ENCODE measurements around the gene ADPRH.
"Not testable (repeated sequence)": the region's sequence is repeated elsewhere in the genome, so short reads cannot be mapped to it uniquely, and the experiment has no call there.

The ADPRH gene

GRCh38 chr3:119579366-119580066 is at the start of gene ADPRH:
Gene ADPRH (plus strand): TSS chr3:119579492. CDS start chr3:119582170, 2,678 bp downstream.
- peak; percentile 2 for DNase-seq

DNA sequence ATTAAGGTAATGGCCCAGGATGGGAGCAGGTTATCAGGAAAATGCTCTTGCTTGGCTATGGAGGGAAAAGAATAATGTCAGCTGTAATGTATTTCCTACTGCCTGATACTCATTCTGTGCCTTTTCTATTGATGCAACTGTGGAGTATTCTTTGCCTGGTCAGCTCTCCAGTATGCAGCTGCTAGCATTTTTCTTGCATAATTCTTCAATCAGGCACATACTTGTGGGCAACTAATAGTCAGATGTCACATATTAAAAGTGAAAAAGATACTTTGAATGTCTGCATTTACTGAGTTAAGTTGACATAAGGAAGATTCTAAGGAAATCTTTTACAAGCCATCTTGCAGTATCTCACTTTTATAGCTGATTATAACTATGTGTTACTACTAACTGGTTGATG is 49.4 kb upstream of the ADPRH start:
- DNase-seq, result no peak

DNA sequence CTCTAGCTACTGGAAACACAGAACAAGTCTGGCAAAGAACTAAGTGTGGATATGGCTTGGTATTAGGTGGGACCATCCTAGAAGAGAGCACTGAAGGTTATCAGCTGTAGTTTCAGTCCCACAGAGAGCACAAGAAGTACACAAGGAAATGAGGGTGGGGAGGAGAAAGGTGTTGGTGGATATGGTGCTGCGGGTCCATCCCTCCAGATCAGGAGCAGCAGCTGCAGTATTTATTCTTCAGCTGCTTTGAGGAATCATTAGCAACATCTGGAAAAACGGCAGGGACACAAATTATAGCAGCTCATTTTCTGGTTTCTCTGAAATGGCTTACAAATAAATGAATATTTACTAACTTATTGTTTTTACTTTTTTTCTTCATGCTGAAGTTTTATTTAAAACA is 48.8 kb upstream of the ADPRH start:
- no peak for DNase-seq

- DNase-seq, result no peak
Measured at GRCh38 chr3:119531151-119531550, 48.1 kb upstream of the ADPRH start.

DNA sequence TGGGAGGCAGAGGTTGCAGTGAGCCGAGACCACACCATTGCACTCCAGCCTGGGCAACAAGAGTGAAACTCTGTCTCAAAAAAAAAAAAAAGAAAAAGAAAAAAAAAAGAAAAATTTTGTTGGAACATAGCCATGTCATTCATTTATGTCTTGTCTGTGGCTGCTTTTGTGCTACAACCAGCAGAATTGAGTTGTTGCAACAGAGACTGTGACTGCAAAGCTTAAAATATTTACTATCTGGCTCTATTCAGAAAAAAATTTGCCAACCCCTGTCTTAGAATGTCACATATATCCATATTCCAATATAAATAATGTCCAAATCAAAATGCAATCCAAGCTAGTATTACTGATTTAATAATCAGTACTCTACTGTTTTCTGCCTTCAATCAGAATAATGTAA is 45.0 kb upstream of the ADPRH start:
- no peak for DNase-seq

DNA sequence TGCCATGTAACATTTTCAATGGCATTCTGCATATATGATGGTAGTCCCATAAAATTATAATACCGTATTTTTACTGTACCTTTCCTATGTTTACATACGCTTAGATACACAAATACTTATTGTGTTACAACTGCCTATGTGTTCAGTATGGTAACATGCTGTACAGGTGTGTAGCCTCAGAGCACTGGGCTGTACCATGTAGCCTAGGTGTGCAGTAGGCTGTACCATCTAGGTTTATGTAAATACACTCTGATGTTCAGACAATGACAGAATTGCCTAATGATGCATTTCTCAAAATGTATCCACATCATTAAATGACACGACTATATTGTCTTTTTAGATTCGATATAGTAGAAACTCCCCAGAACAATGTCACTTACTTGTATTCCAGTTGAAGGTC is 42.5 kb upstream of the ADPRH start:
- no peak for DNase-seq

DNA sequence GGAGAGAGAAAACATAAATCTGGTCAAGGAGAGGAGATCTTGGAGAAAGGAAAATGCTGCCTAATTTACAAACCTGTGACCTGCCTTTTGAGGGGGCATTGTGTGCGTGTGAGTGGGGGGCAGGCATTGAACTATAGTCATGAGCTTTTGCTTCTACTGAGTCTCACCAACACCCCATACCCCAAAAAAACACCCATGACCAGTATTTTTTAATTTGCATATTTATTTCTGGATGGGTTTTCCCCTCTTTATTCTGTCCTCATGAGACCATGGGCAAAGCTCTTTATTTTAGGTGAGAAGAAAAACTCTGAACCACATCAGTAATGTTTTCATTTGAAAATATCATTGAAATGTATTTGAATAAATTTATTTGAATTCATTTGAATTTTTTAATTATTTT is 40.5 kb upstream of the ADPRH start:
- DNase-seq, result no peak

GRCh38 chr3:119541547-119541946 is 37.7 kb upstream of the ADPRH start:
- no peak for DNase-seq

DNA sequence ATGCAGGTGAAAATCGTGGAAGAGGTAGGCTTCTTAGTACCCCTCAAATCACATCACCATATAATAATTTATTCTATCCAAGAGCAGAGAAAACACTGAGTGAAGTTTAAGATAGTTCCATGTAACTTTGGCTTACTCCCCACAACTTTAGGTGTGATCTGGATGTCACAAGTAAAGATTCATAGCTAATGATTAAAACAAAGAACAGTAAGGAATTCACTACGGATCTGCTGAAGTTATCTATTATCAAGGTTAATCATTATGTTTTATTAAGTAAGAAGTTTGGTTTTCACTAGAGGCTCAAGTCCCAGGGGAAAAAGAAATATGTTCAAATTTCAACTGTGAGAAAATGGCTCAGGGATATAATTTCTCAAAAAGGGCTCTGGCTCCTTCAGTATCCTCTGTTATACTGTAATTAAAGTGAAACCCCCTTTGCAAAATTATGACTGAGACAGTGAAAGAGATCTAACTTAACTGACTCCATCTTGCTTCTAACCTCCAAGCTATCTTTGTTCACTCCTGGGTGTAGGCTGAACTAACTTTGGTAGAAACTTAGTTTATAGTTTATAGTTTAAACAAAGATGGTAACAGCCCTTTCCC is 37.0 kb upstream of the ADPRH start:
- no peak for DNase-seq

GRCh38 chr3:119543147-119543546 is 36.1 kb upstream of the ADPRH start:
- DNase-seq, result no peak

- no peak for DNase-seq
Measured at GRCh38 chr3:119547227-119547626, 32.1 kb upstream of the ADPRH start.

DNA sequence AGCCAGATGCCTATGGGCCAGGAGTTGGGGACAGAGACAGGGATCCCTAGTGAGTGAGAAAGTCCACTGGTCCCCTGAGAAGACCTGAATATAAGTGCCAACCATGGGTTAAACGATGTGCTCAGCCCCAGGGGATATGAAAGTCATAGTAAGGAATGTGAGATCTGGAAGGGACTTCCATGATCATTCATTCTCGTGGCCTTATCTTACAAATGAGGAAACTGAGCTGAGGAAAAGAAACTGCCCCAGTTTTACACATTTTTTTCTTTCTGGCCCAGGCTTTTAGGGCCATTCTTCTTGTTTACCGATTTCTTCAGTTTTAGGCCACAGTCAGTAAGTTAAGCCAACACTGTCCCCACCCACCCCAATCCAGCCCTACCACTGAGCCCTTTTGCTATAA is 31.0 kb upstream of the ADPRH start:
- no peak for DNase-seq

DNA sequence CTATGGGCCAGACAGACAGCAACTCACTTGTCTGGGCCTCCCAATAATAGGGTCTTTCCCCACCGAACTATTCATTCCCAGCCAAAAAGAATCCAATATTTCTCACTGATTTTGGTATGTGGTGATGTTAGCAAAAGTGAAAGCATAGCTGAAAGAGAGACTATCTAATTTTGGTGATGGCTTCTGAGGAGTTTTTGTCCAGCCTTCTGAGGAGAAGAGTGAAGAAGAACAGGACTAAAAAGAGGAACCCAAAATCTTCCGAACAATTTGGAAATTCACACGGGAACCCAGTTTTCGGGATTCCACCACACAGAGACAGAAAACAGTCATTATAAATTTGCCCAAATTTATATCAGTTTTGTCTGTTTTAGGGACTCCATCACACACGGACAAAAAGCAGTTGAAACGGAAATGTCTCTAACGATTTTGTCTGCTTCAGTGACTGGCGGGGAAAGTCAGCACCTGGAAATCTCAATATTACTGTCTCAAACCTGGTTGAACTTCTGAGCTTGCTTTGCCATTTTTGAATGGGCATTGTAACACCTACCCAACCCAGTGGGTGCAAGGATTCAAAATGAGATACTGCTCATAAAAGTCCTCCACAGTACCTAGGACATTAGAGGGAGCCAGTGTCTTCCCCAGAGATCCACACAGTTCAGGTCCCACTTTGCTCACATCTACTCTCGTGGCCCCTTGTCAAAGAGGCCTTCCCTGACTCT is 28.9 kb upstream of the ADPRH start:
- DNase-seq, result no peak

- no peak for DNase-seq
Measured at GRCh38 chr3:119551598-119551997, 27.7 kb upstream of the ADPRH start.

DNA sequence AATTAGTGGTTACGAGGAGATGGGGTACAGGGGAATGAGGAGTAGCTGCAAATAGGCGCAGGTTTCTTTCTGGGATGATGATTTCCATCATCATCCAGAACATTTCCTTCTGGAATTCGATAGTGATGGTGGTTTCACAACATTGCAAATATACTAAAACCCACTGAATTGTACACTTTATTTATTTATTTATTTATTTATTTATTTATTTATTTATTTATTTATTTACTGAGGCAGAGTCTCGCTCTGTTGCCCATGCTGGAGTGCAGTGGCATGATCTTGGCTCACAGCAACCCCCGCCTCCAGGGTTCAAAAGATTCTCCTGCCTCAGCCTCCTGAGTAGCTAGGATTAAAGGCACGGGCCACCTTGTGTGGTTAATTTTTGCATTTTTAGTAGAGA is 26.4 kb upstream of the ADPRH start:
- not testable (repeated sequence) for DNase-seq

DNA sequence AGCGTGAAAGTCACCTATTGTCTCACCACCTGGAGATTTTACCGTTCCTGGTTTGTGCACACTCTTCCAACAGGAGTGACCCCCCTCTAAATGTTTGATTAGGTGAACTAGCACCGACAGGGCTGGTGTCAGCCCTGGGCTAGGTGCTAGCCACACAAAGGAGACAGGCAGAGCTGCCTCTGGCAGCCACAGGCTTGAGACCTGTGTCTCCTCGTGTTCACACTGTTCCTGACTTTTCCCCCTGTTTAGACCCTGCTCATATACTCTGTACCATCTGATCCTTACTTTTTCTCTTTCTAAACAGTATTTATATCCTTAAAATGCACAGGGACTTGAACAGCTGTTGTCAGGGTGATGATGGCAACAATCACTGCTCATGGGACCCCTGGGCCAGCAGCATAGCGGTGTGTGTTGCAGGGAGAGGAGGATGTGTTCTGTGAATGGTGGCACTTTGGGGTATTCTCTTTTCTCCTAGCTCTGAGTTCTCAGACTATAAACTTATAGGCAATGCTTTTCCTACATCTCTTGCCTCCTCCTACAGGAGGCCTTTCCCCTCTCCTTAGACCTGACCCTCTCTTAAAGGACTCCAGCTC is 25.4 kb upstream of the ADPRH start:
- no peak for DNase-seq

DNA sequence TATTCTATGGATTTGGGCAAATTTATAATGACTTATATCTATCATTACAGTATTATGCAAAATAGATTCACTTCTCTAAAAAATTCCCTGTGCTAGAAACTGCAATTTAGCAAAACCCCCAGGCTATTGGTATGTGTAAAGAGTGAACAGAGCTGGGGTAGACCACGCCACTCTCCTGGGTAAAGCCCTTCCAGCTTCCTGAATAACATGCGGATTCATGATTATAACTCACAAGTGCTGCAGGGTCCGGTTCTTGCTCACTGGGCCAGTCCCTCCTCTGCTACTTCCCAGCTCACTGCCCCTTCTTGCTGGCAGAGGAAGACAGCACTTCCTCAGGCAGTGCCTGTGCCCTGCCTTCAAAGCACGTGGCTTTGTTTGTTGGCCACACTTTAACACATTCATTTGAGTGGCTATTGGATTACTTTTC is 24.0 kb upstream of the ADPRH start:
- DNase-seq, result no peak

GRCh38 chr3:119555929-119556328 is 23.4 kb upstream of the ADPRH start:
- DNase-seq, result no peak

DNA sequence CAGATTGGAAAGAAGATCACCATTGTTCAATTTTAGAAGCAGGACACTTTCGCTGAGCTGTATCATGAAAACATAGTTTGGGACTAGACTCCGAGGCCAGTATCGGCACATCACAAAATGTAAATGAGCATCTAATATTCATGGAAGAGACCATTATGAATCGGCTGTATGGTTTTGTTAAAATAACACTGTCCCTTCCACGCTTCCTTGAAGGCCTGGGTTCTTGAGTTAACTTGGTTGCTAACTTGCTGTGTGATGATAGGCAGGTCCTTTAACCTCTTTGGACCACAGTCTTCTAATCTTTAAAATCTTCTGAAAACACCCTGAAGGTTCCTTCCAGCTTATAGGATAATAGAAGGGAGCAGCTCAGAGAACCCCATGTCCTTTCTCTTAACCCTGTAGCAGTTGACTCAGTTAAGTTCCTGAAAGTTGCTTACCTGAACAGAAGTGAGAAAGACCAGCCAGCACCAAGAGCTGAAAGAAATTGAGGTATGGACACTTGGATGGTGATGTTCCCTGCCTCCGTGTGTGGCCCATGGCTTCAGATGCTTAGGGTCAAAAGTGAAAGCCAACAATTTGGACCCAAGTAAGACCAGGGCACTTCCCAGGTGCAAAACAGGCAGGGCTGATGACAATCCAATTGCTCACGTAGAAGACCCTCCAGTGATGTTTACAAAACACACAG is 22.0 kb upstream of the ADPRH start:
- DNase-seq, result no peak

- no peak for DNase-seq
Measured at GRCh38 chr3:119557877-119558269, 21.4 kb upstream of the ADPRH start.

GRCh38 chr3:119558626-119559317 is 20.5 kb upstream of the ADPRH start:
- no peak for DNase-seq

- no peak for DNase-seq
Measured at GRCh38 chr3:119559441-119559963, 19.8 kb upstream of the ADPRH start, which contains the start of gene CD80. Gene CD80 (minus strand): TSS chr3:119559614. CDS start chr3:119557728, 1,886 bp downstream.
